GM21717 (cell line): ENCODE results near the gene HRG.

Source experiments
- ATAC-seq: cut with Tn5 transposase; IDR thresholded peaks from one replicate; pipeline ENCODE4 v1.9.1; 2021; ENCODE audit warnings: mild to moderate bottlenecking, moderate library complexity; ENCODE audit not compliant: unreplicated experiment

Gene HRG

GRCh38 chr3:186637686-186638085 is 28.1 kb upstream of the HRG start:
- ATAC-seq = no peak

DNA sequence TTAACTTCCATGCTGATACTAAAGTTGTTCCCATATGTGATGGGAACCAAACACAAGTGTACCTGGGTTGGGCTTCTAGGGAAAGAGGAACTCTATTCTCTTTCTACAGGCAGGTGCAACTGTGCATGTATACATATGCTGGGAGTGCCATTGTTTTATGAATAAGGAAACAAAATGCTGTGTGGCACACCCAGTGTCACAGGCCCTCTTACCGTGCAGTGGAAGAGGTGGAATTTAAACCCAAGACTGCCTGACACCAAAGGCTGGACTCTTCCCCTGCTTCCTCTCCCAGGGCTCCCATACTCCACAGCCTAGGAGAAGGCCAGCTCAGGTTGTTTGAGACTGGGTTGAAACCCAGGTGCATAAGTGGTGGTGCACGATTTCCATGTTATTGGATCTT is 27.6 kb upstream of the HRG start:
- no peak for ATAC-seq

DNA sequence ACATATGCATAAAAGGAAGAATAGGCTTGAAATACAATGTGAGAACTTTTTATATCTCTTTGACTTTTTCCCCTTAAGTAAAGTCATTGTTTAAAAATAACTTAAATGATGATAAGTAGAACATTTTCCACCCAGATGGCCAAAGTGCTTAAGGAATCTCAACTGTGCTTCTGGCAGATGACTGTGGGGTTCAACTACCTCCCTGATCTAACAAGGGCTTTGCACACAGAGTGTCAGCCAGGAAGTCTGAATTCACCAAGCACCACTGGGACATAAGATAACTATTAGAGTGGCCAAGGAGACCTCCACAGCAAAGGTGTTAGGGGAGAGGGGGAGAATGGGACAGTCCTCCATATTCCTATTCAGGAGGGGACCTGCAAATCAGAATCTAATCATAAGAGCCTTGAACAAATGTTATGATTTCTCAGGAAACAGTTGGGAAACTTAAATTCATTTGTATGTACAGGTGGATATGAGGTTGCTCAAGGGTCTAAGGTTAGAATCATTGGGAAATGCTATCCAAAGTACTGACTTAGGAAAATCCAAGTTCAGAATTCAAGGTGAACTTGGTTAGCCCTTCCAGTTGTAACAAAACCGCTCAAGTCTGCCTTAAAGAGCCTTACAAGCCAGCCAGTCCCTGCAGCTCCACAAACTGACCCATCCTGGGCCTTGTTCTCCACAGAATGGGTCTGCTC is 25.9 kb upstream of the HRG start, which contains the start of gene FETUB:
Gene FETUB (plus strand): TSS at position 622 of the 695 bp plus-strand sequence. CDS start 62 bp downstream, at position 684.
- no peak for ATAC-seq

DNA sequence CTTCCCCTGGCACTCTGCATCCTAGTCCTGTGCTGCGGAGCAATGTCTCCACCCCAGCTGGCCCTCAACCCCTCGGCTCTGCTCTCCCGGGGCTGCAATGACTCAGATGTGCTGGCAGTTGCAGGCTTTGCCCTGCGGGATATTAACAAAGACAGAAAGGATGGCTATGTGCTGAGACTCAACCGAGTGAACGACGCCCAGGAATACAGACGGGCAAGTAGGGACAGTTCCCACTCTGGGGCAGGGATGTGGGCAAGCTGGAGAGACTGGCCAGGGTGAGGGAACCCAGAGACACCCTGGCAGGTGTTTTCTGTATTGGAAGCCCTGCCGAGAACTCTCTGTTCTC is 25.4 kb upstream of the HRG start:
- ATAC-seq = no peak

DNA sequence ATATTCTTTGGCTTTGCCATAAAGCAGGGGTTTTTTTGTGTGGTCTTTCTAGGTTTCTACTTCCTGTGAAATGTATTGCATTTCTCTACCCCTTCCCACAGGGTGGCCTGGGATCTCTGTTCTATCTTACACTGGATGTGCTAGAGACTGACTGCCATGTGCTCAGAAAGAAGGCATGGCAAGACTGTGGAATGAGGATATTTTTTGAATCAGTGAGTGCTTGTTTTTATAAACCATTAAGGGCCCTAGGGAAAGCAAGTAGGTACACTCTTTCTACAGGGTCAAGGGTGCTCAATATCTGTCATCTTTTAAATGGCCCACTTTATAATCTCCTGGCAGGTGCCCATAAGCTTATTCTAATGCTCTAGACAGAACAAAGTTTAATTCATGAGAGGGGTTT is 24.9 kb upstream of the HRG start:
- ATAC-seq = no peak

GRCh38 chr3:186642014-186642413 is 23.8 kb upstream of the HRG start:
- no peak for ATAC-seq

DNA sequence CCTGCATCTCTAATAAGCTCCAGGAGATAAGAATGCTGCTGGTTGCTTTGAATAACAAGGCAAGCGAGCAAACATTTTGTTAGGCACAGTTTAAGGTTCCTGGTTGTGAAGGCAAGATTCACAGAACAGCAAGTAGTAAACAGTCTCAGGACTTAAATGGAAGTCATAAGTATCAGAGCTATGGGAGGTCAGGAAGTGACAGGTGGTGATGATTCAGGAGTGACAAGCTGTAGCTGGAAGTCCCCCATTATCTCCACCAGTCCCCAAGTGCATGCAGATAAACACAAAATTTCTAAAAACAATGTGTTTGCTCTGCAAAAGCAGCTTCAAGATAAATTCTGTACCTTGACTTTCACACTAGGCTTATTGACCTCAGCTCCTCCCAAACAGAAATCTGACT is 22.3 kb upstream of the HRG start:
- no peak for ATAC-seq

GRCh38 chr3:186644683-186645082 is 21.1 kb upstream of the HRG start:
- no peak for ATAC-seq

DNA sequence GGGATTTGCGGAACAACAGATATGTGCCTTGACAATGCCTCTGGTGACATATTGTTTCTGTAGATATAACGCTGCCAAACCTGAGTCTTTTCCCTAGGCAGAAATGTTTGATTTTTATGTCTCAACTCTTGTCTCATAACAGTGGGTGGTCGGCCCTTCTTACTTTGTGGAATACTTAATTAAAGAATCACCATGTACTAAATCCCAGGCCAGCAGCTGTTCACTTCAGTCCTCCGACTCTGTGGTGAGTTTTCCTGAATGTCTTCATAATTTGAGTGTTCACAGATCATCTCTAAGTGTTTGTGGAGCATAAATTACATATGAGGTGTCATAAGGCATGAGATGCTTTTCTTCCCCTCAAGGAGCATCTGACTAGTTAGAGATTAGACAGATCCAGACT is 19.7 kb upstream of the HRG start:
- no peak for ATAC-seq

DNA sequence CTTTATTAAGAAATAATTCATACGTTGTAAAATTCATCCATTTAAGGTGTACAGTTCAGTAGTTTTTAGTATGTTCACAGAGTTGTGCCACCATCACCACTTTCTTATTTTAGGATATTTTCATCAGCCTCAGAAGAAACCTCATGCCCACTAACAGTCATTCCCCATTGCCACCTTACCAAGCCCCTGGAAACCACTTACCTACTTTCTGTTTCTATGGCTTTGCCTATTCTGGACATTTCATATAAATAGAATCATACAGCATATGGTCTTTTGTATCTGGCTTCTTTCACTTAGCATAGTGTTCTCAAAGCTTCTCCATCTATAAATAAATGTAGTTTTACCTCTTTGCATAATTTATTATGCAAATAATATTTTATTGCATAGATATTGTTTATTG is 19.0 kb upstream of the HRG start:
- no peak for ATAC-seq

DNA sequence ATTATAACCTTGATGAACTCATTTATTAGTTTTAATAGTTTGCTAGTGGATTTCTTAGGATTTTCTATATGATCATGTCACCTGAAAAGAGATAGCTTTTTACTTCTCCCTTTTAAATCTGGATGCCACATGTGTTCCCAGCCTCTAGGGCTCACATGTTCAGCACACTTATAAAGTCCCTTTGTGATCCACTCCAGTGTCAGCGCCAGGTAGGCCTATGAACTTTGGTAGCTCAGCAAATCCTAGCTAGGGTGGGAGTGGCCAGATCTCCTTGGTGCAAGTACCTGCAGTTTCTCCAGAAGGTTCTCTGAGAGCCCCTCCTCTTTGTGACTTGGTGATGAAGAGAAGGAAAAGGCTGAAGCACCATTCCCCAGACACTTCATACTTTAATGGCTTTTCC is 17.0 kb upstream of the HRG start:
- no peak for ATAC-seq

DNA sequence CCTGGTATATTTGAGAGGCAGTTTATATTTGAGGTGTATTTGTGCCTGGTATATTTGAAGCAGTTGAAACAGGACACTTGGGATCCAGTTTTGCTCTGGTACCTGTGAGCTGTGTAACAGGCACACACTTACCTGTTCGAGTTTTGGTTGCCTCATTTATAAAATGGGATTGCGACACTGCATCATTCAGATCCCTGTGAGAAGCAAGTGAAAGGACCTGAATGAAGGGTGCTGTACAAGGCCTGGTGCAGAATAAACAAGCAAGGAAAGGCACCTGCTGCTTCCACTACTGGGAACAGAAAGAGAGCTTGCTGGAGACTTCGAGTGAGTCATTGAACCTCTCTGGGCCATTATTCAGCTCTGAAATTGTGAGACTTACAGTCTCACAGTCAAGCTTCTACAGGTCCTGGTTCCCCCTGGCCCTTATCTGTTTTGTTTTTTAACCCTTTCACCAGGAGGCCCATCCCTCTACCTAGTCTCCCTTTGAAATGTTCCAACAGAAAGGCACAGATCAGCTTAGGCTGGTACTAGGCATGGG is 14.1 kb upstream of the HRG start:
- no peak for ATAC-seq

- ATAC-seq = peak; percentile 90
Measured at GRCh38 chr3:186653080-186653707, 12.6 kb upstream of the HRG start.

- ATAC-seq = no peak
Measured at GRCh38 chr3:186653984-186654383, 11.8 kb upstream of the HRG start.

- no peak for ATAC-seq
Measured at GRCh38 chr3:186663361-186664118, 2.3 kb upstream of the HRG start.

- no peak for ATAC-seq
Measured at GRCh38 chr3:186664119-186664495, 1.7 kb upstream of the HRG start.

- no peak for ATAC-seq
Measured at GRCh38 chr3:186664506-186664905, 1.3 kb upstream of the HRG start.

GRCh38 chr3:186668426-186668825 is 2.6 kb downstream of the HRG start:
- ATAC-seq = no peak

DNA sequence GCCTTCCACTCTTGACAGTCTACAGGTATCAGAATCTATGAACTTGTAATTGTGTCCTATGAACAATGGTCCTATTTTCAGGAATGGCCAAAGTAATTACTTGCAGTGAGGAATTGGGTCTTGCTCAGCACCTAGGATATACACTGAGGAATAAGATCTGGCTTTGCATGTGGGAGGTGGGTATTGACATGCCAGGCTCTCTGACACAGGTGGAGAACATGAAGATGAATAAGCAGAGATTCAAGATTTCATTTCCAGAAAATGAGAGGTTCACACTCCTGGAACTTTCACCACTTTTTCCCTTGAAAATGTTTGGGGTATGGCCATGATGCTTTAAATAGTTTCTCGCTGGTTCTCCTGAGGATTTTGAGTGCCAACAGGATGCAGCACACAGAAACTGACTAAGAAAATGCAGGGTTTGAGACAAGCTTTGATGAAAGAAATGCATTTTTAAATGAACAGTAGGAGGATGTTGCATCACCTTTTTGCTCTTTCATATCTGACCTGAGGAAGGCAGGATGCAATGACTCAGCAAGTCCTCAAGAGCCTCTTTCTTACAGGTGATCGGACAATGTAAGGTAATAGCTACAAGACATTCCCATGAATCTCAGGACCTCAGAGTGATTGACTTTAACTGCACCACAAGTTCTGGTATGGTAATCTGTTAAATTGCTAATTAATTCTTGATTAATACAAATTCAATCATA is 3.7 kb downstream of the HRG start:
- ATAC-seq = no peak

DNA sequence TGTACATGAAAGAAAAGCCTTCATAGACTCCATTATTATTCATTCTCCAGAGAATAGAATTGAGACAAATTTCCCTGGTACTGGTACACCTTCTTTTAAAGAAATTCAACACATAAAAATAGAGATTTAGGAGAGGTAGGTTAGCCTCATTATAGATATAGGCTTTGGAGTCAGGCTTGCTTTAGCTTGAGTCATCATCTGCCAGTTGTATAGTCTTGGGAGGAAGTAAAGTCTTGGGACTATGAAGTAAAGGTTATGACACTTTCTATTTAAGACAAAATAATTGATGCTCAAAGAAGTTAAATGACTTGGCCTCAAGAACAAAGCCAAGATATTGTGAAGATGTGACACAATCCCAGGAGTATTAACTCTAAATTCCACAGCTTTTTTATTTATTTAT is 4.3 kb downstream of the HRG start:
- no peak for ATAC-seq

DNA sequence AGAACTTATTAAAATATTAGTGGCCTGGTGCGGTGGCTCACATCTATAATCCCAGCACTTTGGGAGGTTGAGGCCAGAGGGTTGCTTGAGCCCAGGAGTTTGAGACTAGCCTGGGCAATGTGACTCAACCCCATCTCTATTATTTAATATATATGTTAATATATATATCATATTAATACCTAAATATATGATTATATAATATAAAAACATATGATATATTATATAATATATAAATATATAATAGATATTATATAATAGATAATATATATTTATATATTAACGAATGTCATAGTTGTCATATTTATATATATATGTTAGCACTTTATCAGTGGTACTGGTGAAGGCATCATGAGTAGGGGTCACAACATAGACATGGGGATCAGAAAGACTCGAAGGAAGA is 5.2 kb downstream of the HRG start:
- no peak for ATAC-seq
